IMR-90 (cell line): ENCODE measurements around the gene MYBPC3. TPM values are rescaled to one million over a fixed set of nuclear protein-coding genes. Genes with fewer than 3 reads are reported as not detected.

Source experiments
- ATAC-seq: fragments of 200-7000 bp; cut with Tn5 transposase; 2 replicates; pipeline ENCODE4 v1.9.1; 2020; ENCODE audit warnings: low read depth, mild to moderate bottlenecking, moderate library complexity
- BruUV-seq: library from RNA; stranded (reverse); fragments of 400-500 nt; replicated peaks from 2 replicates; lab custom pipeline; 2021; lab: Mats Ljungman, UMichigan
- CTCF ChIA-PET: fragments of 300-600 bp; formaldehyde crosslinking; extraction: SDS; loops from one replicate; lab custom pipeline; 2021; ENCODE audit warnings: antibody characterized with exemption; lab: Yijun Ruan, JAX
- POLR2A ChIA-PET: fragments of 300-600 bp; sonication (Branson Sonifier 250); formaldehyde crosslinking; loops from one replicate; lab custom pipeline; 2022; ENCODE audit warnings: antibody characterized with exemption; ENCODE audit not compliant: unreplicated experiment; lab: Charles Lee
- DNase-seq: peaks from one replicate; pipeline ENCODE4 v3.0.0; 2013
- H2AFZ ChIP-seq: replicated peaks from 2 replicates; pipeline ENCODE3; 2013; ENCODE audit warnings: low read length, mild to moderate bottlenecking; ENCODE audit not compliant: poor library complexity
- H2AK5ac ChIP-seq: 2 replicates; pipeline ENCODE4 v1.6.1; 2013; ENCODE audit warnings: low read depth, low read length, inconsistent platforms
- H2AK9ac ChIP-seq: replicated peaks from 2 replicates; pipeline ENCODE3; 2013; ENCODE audit warnings: mild to moderate bottlenecking, low read depth, low read length, moderate library complexity; ENCODE audit not compliant: poor library complexity
- H2BK120ac ChIP-seq: 2 replicates; pipeline ENCODE4 v1.6.1; 2013; ENCODE audit warnings: low read depth, low read length, inconsistent platforms
- H2BK15ac ChIP-seq: 3 replicates; pipeline ENCODE4 v1.6.1; 2013; ENCODE audit warnings: low read depth, low read length, inconsistent platforms
- H2BK20ac ChIP-seq: 2 replicates; pipeline ENCODE4 v1.6.1; 2013; ENCODE audit warnings: low read depth, mild to moderate bottlenecking, inconsistent platforms, low read length, moderate library complexity
- H2BK5ac ChIP-seq: 2 replicates; pipeline ENCODE4 v1.6.1; 2013; ENCODE audit warnings: mild to moderate bottlenecking, low read depth, low read length, inconsistent platforms; ENCODE audit not compliant: poor library complexity, severe bottlenecking
- H3K14ac ChIP-seq: replicated peaks from 2 replicates; pipeline ENCODE4 v1.6.1; 2013; ENCODE audit warnings: low read depth, low read length, inconsistent platforms
- H3K18ac ChIP-seq: 2 replicates; pipeline ENCODE4 v1.6.1; 2013; ENCODE audit warnings: low read depth, low read length, control low read depth
- H3K23ac ChIP-seq: 2 replicates; pipeline ENCODE4 v1.6.1; 2013; ENCODE audit warnings: low read depth, low read length, inconsistent platforms
- H3K27ac ChIP-seq: 2 replicates; pipeline ENCODE4 v1.5.1; 2013; ENCODE audit warnings: mild to moderate bottlenecking, control low read depth, low read length; ENCODE audit not compliant: insufficient read depth
- H3K27me3 ChIP-seq: 2 replicates; pipeline ENCODE4 v1.6.1; 2013; ENCODE audit warnings: low read length; ENCODE audit not compliant: control insufficient read depth, insufficient read depth
- H3K36me3 ChIP-seq: 2 replicates; pipeline ENCODE4 v1.6.1; 2013; ENCODE audit warnings: low read length, mixed read lengths; ENCODE audit not compliant: control insufficient read depth, insufficient read depth
- H3K4ac ChIP-seq: 2 replicates; pipeline ENCODE4 v1.6.1; 2013; ENCODE audit warnings: low read depth, low read length, inconsistent platforms
- H3K4me1 ChIP-seq: 2 replicates; pipeline ENCODE4 v1.6.1; 2013; ENCODE audit warnings: low read length, mixed read lengths; ENCODE audit not compliant: control insufficient read depth, insufficient read depth
- H3K4me2 ChIP-seq: 2 replicates; pipeline ENCODE4 v1.6.1; 2013; ENCODE audit warnings: low read depth, mild to moderate bottlenecking, control low read depth, low read length, moderate library complexity
- H3K4me3 ChIP-seq: 2 replicates; pipeline ENCODE4 v1.5.1; 2013; ENCODE audit warnings: low read depth, mild to moderate bottlenecking, control low read depth, low read length, moderate library complexity; ENCODE audit not compliant: insufficient read depth
- H3K56ac ChIP-seq: 2 replicates; pipeline ENCODE4 v1.6.1; 2013; ENCODE audit warnings: low read length, inconsistent platforms; ENCODE audit not compliant: insufficient read depth; ENCODE audit errors: extremely low read depth
- H3K79me1 ChIP-seq, 2 experiments: 2 replicates each; pipeline ENCODE4 v1.6.1; 2013; ENCODE audit warnings: low read length in 2 of 2, inconsistent platforms in 1 of 2, low read depth in 1 of 2
- H3K9ac ChIP-seq: 2 replicates; pipeline ENCODE4 v1.6.1; 2013; ENCODE audit warnings: low read depth, low read length, control low read depth
- H3K9me1 ChIP-seq: 2 replicates; pipeline ENCODE4 v1.6.1; 2013; ENCODE audit warnings: low read length, inconsistent platforms; ENCODE audit not compliant: insufficient read depth
- H3K9me3 ChIP-seq: 2 replicates; pipeline ENCODE4 v1.6.1; 2013; ENCODE audit warnings: low read length; ENCODE audit not compliant: control insufficient read depth, insufficient read depth
- H4K20me1 ChIP-seq: 2 replicates; pipeline ENCODE4 v1.6.1; 2013; ENCODE audit warnings: low read length, inconsistent platforms; ENCODE audit not compliant: insufficient read depth
- H4K5ac ChIP-seq: 2 replicates; pipeline ENCODE4 v1.6.1; 2013; ENCODE audit warnings: mild to moderate bottlenecking, low read depth, low read length, control low read depth
- H4K8ac ChIP-seq, 2 experiments: 2 replicates each; pipeline ENCODE4 v1.6.1; 2013; ENCODE audit warnings: low read depth in 2 of 2, low read length in 2 of 2, control low read depth in 1 of 2, inconsistent platforms in 1 of 2
- H4K91ac ChIP-seq: 2 replicates; pipeline ENCODE4 v1.6.1; 2013; ENCODE audit warnings: low read depth, low read length, inconsistent platforms; ENCODE audit not compliant: insufficient read depth
- CEBPB ChIP-seq: IDR thresholded peaks from 2 replicates; pipeline ENCODE4 v1.6.1; 2012; ENCODE audit warnings: low read depth, low read length, improper control_type of control experiment
- CHD1 ChIP-seq: IDR thresholded peaks from 2 replicates; pipeline ENCODE4 v1.6.1; 2012; ENCODE audit warnings: low read depth, low read length, improper control_type of control experiment
- FOS ChIP-seq: fragments of 150-350 bp; IDR thresholded peaks from 2 replicates; pipeline ENCODE4 v1.6.1; 2016; ENCODE audit warnings: low read depth, low read length
- MAZ ChIP-seq: IDR thresholded peaks from 2 replicates; pipeline ENCODE4 v1.6.1; 2012; ENCODE audit warnings: low read depth, mild to moderate bottlenecking, low read length, improper control_type of control experiment, moderate library complexity, borderline replicate concordance
- MXI1 ChIP-seq: IDR thresholded peaks from 2 replicates; pipeline ENCODE4 v1.6.1; 2012; ENCODE audit warnings: low read depth, mild to moderate bottlenecking, low read length, moderate library complexity, borderline replicate concordance
- NFE2L2 ChIP-seq: fragments of 150-350 bp; IDR thresholded peaks from 2 replicates; pipeline ENCODE4 v1.6.1; 2016; ENCODE audit warnings: low read depth, mild to moderate bottlenecking, low read length
- POLR2A ChIP-seq: IDR thresholded peaks from 2 replicates; pipeline ENCODE4 v1.6.1; 2012; ENCODE audit warnings: mild to moderate bottlenecking, low read depth, low read length
- RAD21 ChIP-seq: IDR thresholded peaks from 2 replicates; pipeline ENCODE4 v1.6.1; 2012; ENCODE audit warnings: low read length, improper control_type of control experiment
- RCOR1 ChIP-seq: IDR thresholded peaks from 2 replicates; pipeline ENCODE4 v1.6.1; 2012; ENCODE audit warnings: mild to moderate bottlenecking, low read length, improper control_type of control experiment; ENCODE audit not compliant: insufficient replicate concordance
- SMC3 ChIP-seq: fragments of 150-350 bp; IDR thresholded peaks from 2 replicates; pipeline ENCODE4 v1.6.1; 2016; ENCODE audit warnings: low read depth, mild to moderate bottlenecking, antibody characterized with exemption, low read length, moderate library complexity
- WGBS, 2 experiments: methylation state at CpG; one replicate each; pipeline versions ENCODE4 v1.1.5 to v1.1.7; 2013; ENCODE audit warnings: missing lambda C conversion rate in 2 of 2; ENCODE audit not compliant: insufficient read length in 1 of 2; ENCODE audit errors: extremely low coverage in 2 of 2; 5-methylcytosine and 5-hydroxymethylcytosine counted together
- dilution Hi-C: fragments of 300-500 bp; cut with HindIII; formaldehyde crosslinking; loops from one replicate; pipeline ENCODE4 v1.14.3; 2018; ENCODE audit warnings: low sequenced_read_pairs; ENCODE audit not compliant: unreplicated experiment
- in situ Hi-C: fragments of 300-500 bp; cut with MboI; formaldehyde crosslinking; loops from 3 replicates; pipeline ENCODE4 v1.14.3; 2019; ENCODE audit warnings: low sequenced_read_pairs, inconsistent platforms, mixed read lengths
- intact Hi-C: fragments of 100-400 bp; cut with micrococcal nuclease; formaldehyde crosslinking; loops from 2 replicates; pipeline ENCODE4 v1.10.0; 2022
- polyA plus RNA-seq, 3 experiments: library from polyadenylated mRNA; depleted of rRNA; stranded (reverse); fragments of >200 nt; gene quantifications; 2 replicates each; pipeline ENCODE4 v1.2.3, GENCODE V29; 2012; ENCODE audit warnings: low replicate concordance in 1 of 3
- total RNA-seq: library from RNA; depleted of rRNA; stranded (reverse); fragments of >200 nt; gene quantifications from 2 replicates; pipeline ENCODE4 v1.2.3, GENCODE V29; 2012
- TF ChIP-seq, protein P1 (sequence below): fragments of 150-350 bp; IDR thresholded peaks from 2 replicates; pipeline ENCODE4 v1.6.1; 2016; ENCODE audit warnings: low read depth, mild to moderate bottlenecking, low read length, moderate library complexity, borderline replicate concordance
- TF ChIP-seq, protein P2 (sequence below): fragments of 150-350 bp; IDR thresholded peaks from 2 replicates; pipeline ENCODE4 v1.6.1; 2017; ENCODE audit warnings: mild to moderate bottlenecking, antibody characterized with exemption, low read length, low read depth
- TF ChIP-seq, protein P3 (sequence below): conservative IDR thresholded peaks from 2 replicates; pipeline ENCODE4 v1.5.1; 2012; ENCODE audit warnings: mild to moderate bottlenecking, low read depth, low read length, improper control_type of control experiment

MYBPC3 gene
- total and polyA plus RNA-seq, 2 of the 4 experiments (the other 2 are of a cell fraction): not detected

DNA sequence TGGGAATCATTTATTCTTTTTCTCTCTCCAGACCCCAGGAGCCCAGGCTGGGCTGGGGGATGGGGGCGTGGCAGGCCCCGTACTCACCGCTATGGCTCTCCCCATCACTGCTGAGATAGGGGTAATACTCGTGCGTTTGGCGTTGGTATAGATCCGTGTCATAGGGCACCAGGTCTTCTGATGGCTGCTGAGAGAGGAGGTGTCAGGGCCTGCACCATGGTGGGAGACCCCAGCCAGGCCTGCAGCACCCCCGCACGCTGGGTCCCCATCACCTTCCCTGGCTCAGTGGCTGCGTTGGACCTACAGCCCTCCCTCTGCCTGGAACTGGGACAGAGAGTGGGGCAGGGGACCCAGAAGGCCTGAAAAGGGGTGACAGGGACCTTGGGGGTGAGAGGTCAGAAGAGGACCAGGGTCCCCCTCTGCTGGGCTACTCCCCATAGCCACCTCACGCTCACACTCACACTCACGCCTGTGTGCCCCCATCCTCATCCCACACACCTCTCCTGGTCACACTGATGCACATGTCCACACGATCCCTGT, 23.1 kb upstream of the MYBPC3 start:
- intact Hi-C loops (no loop called here), in situ Hi-C loops (no loop called here)

More for the DNA sequence above, 23.1 kb upstream of the MYBPC3 start:
- Histone ChIP-seq H2BK20ac (no peak overlapping the region), H2AK5ac (peak overlapping the region; percentile 33; the same call in 1 of the 2 replicates), H4K91ac (no peak overlapping the region), H3K23ac (no peak overlapping the region), H4K20me1 (no peaks in the 10 kb centered on the region; the same call in 1 of the 2 replicates), H3K18ac (no peak overlapping the region), H3K9me3 (no peaks in the 10 kb centered on the region), H2BK120ac (no peak overlapping the region), H2AFZ (no peak overlapping the region), H3K79me1 (no peaks in the 10 kb centered on the region), H2AK9ac (no peak overlapping the region), H3K9me1 (peaks cover 9% of the 10 kb centered on the region), H3K56ac (no peak overlapping the region), H4K5ac (no peak overlapping the region), H3K4ac (no peak overlapping the region; the same call in 1 of the 2 replicates), H3K4me2 (no peak overlapping the region), H2BK5ac (no peak overlapping the region), H2BK15ac (no peak overlapping the region), H3K27me3 (peaks cover 5% of the 10 kb centered on the region; the same call in 1 of the 2 replicates), H3K27ac (no peak overlapping the region), H3K14ac (no peak overlapping the region), H3K4me1 (peaks cover 5% of the 10 kb centered on the region), H3K9ac (no peak overlapping the region), H4K8ac (no peak overlapping the region), H3K4me3 (no peak overlapping the region), H3K36me3 (no peaks in the 10 kb centered on the region)
- ATAC-seq: no peak
- dilution Hi-C loops: no loop called here
- WGBS, 2 experiments: no CpG with 5 or more reads among the region's 13 CpGs
- TF ChIP-seq NFE2L2 (no peak), RCOR1 (no peak), CEBPB (no peak), MAZ (no peak), FOS (no peak), SMC3 (no peak), RAD21 (no peak), CHD1 (no peak), POLR2A (no peak), MXI1 (no peak)
- TF ChIP-seq, protein P1, sequence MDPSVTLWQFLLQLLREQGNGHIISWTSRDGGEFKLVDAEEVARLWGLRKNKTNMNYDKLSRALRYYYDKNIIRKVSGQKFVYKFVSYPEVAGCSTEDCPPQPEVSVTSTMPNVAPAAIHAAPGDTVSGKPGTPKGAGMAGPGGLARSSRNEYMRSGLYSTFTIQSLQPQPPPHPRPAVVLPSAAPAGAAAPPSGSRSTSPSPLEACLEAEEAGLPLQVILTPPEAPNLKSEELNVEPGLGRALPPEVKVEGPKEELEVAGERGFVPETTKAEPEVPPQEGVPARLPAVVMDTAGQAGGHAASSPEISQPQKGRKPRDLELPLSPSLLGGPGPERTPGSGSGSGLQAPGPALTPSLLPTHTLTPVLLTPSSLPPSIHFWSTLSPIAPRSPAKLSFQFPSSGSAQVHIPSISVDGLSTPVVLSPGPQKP: no peak
- TF ChIP-seq, protein P2, sequence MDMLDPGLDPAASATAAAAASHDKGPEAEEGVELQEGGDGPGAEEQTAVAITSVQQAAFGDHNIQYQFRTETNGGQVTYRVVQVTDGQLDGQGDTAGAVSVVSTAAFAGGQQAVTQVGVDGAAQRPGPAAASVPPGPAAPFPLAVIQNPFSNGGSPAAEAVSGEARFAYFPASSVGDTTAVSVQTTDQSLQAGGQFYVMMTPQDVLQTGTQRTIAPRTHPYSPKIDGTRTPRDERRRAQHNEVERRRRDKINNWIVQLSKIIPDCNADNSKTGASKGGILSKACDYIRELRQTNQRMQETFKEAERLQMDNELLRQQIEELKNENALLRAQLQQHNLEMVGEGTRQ: no peak
- TF ChIP-seq, protein P3, sequence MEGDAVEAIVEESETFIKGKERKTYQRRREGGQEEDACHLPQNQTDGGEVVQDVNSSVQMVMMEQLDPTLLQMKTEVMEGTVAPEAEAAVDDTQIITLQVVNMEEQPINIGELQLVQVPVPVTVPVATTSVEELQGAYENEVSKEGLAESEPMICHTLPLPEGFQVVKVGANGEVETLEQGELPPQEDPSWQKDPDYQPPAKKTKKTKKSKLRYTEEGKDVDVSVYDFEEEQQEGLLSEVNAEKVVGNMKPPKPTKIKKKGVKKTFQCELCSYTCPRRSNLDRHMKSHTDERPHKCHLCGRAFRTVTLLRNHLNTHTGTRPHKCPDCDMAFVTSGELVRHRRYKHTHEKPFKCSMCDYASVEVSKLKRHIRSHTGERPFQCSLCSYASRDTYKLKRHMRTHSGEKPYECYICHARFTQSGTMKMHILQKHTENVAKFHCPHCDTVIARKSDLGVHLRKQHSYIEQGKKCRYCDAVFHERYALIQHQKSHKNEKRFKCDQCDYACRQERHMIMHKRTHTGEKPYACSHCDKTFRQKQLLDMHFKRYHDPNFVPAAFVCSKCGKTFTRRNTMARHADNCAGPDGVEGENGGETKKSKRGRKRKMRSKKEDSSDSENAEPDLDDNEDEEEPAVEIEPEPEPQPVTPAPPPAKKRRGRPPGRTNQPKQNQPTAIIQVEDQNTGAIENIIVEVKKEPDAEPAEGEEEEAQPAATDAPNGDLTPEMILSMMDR: no peak
- no TSS peak for BruUV-seq
- no peak for DNase-seq
- CTCF ChIA-PET: no interaction called here
- POLR2A ChIA-PET: no interaction called here
